Adrenal gland (tissue), 5 donors: ENCODE measurements around the gene CRYBA1.
"Not testable (repeated sequence)": the region's sequence is repeated elsewhere in the genome, so short reads cannot be mapped to it uniquely, and the experiment has no call there.

Experiments
- POLR2A ChIP-seq, 2 donors: fragments of 450-650 bp; IDR thresholded peaks; one replicate each; pipeline ENCODE4 v1.6.1; 2017; ENCODE audit warnings: antibody characterized with exemption in 2 of 2, mild to moderate bottlenecking in 2 of 2, moderate library complexity in 1 of 2
- TF ChIP-seq, protein P1 (sequence below), 6 experiments: fragments of 450-650 bp in 4 of 6; fragments of 200-600 bp in 2 of 6; sonication (generic) in 1 of 6; IDR thresholded peaks; 1 replicate in 5 of 6; 2 replicates in 1 of 6; pipeline versions ENCODE4 v1.5.1 to v1.8.0; 2016 to 2021; ENCODE audit warnings: antibody characterized with exemption in 6 of 6, mild to moderate bottlenecking in 2 of 6, moderate library complexity in 1 of 6
- donor health status: DM: no; HTN: no; CAD: no.

DNA sequence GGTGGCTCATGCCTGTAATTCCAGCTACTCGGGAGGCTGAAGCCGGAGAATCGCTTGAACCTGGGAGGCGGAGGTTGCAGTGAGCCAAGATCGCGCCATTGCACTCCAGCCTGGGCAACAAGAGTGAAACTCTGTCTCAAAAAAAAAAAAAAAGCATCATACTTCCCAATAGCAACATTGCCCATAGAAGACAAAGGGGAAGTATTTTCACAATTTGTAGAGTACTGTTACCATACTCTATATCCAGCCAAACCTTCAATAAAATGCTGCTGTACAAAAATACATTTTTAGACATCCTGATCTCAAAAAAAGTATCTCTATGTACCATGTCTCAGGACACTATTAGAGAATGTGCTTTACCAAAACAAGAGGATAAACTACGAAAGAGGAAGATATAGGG is 11.7 kb upstream of the CRYBA1 start:
- TF ChIP-seq, protein P1, sequence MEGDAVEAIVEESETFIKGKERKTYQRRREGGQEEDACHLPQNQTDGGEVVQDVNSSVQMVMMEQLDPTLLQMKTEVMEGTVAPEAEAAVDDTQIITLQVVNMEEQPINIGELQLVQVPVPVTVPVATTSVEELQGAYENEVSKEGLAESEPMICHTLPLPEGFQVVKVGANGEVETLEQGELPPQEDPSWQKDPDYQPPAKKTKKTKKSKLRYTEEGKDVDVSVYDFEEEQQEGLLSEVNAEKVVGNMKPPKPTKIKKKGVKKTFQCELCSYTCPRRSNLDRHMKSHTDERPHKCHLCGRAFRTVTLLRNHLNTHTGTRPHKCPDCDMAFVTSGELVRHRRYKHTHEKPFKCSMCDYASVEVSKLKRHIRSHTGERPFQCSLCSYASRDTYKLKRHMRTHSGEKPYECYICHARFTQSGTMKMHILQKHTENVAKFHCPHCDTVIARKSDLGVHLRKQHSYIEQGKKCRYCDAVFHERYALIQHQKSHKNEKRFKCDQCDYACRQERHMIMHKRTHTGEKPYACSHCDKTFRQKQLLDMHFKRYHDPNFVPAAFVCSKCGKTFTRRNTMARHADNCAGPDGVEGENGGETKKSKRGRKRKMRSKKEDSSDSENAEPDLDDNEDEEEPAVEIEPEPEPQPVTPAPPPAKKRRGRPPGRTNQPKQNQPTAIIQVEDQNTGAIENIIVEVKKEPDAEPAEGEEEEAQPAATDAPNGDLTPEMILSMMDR (IDR thresholded peaks at IDR 0.05) = not testable (repeated sequence)
- not testable (repeated sequence) for TF ChIP-seq POLR2A (IDR thresholded peaks at IDR 0.05)
